H9 (cell line): ENCODE measurements around the gene CFAP100. TPM values are rescaled to one million over a fixed set of nuclear protein-coding genes. Genes with fewer than 3 reads are reported as not detected.
A peak's percentile ranks its signal among the peaks of the same experiment; 100 is the strongest.

ENCODE experiments used
- DNase-seq: peaks from one replicate; pipeline ENCODE4 v3.0.0-alpha.2; 2017
- H2AFZ ChIP-seq: one replicate; pipeline ENCODE4 v1.6.1; 2013; ENCODE audit warnings: mild to moderate bottlenecking, low read length, control low read depth, moderate library complexity
- H2AK5ac ChIP-seq: 2 replicates; pipeline ENCODE4 v1.6.1; 2013; ENCODE audit warnings: low read length, control low read depth, mixed read lengths; ENCODE audit not compliant: insufficient read length
- H2BK120ac ChIP-seq: one replicate; pipeline ENCODE4 v1.6.1; 2013; ENCODE audit warnings: low read depth, mild to moderate bottlenecking, low read length, control low read depth, inconsistent platforms; ENCODE audit not compliant: poor library complexity, severe bottlenecking
- H2BK12ac ChIP-seq: 2 replicates; pipeline ENCODE4 v1.6.1; 2013; ENCODE audit warnings: low read length, control low read depth, mixed read lengths, low read depth; ENCODE audit not compliant: insufficient read length
- H2BK15ac ChIP-seq: 2 replicates; pipeline ENCODE4 v1.6.1; 2013; ENCODE audit warnings: low read depth, low read length, control low read depth
- H2BK20ac ChIP-seq: one replicate; pipeline ENCODE4 v1.6.1; 2013; ENCODE audit warnings: low read depth, mild to moderate bottlenecking, low read length, control low read depth, inconsistent platforms; ENCODE audit not compliant: poor library complexity, severe bottlenecking
- H2BK5ac ChIP-seq: 2 replicates; pipeline ENCODE4 v1.6.1; 2013; ENCODE audit warnings: low read length, control low read depth, mixed read lengths; ENCODE audit not compliant: insufficient read length
- H3K14ac ChIP-seq: 2 replicates; pipeline ENCODE4 v1.6.1; 2013; ENCODE audit warnings: low read length, control low read depth; ENCODE audit not compliant: insufficient read depth
- H3K18ac ChIP-seq: 2 replicates; pipeline ENCODE4 v1.6.1; 2013; ENCODE audit warnings: low read depth, mild to moderate bottlenecking, mixed read lengths, low read length, control low read depth; ENCODE audit not compliant: insufficient read length
- H3K23ac ChIP-seq: 2 replicates; pipeline ENCODE4 v1.6.1; 2013; ENCODE audit warnings: low read length, control low read depth, mixed read lengths, low read depth; ENCODE audit not compliant: insufficient read length
- H3K23me2 ChIP-seq: 2 replicates; pipeline ENCODE4 v1.6.1; 2013; ENCODE audit warnings: low read depth, mild to moderate bottlenecking, mixed read lengths, low read length, control low read depth; ENCODE audit not compliant: insufficient read length, poor library complexity, severe bottlenecking
- H3K27ac ChIP-seq: 2 replicates; pipeline ENCODE4 v1.5.1; 2013; ENCODE audit warnings: low read length, control low read depth, mixed read lengths, low read depth; ENCODE audit not compliant: insufficient read length
- H3K27me3 ChIP-seq: 2 replicates; pipeline ENCODE4 v1.6.1; 2013; ENCODE audit warnings: low read length, control low read depth, inconsistent platforms; ENCODE audit not compliant: insufficient read depth
- H3K4ac ChIP-seq: 2 replicates; pipeline ENCODE4 v1.6.1; 2013; ENCODE audit warnings: low read depth, mild to moderate bottlenecking, control low read depth, inconsistent platforms, low read length, moderate library complexity
- H3K4me1 ChIP-seq: 2 replicates; pipeline ENCODE4 v1.6.1; 2013; ENCODE audit warnings: low read length, control low read depth, inconsistent platforms; ENCODE audit not compliant: insufficient read depth
- H3K4me2 ChIP-seq: 2 replicates; pipeline ENCODE4 v1.6.1; 2013; ENCODE audit warnings: low read length, control low read depth, mixed read lengths; ENCODE audit not compliant: insufficient read length, insufficient read depth
- H3K56ac ChIP-seq: 2 replicates; pipeline ENCODE4 v1.6.1; 2013; ENCODE audit warnings: low read depth, mild to moderate bottlenecking, mixed read lengths, low read length, control low read depth; ENCODE audit not compliant: insufficient read length
- H3K79me1 ChIP-seq: 2 replicates; pipeline ENCODE4 v1.6.1; 2013; ENCODE audit warnings: low read depth, mild to moderate bottlenecking, moderate library complexity, low read length, control low read depth, inconsistent platforms; ENCODE audit not compliant: insufficient read depth, poor library complexity, severe bottlenecking
- H3K79me2 ChIP-seq: 2 replicates; pipeline ENCODE4 v1.6.1; 2013; ENCODE audit warnings: low read length, control low read depth, inconsistent platforms; ENCODE audit not compliant: insufficient read depth
- H3K9ac ChIP-seq: 2 replicates; pipeline ENCODE4 v1.6.1; 2013; ENCODE audit warnings: low read length, control low read depth, mixed read lengths; ENCODE audit not compliant: insufficient read length; ENCODE audit errors: extremely low read depth
- H3K9me3 ChIP-seq: one replicate; pipeline ENCODE4 v1.6.1; 2013; ENCODE audit warnings: low read depth, low read length, inconsistent platforms; ENCODE audit not compliant: control insufficient read depth
- H3T11ph ChIP-seq: one replicate; pipeline ENCODE4 v1.6.1; 2013; ENCODE audit warnings: mild to moderate bottlenecking, low read length, control low read depth, inconsistent platforms
- H4K20me1 ChIP-seq: one replicate; pipeline ENCODE4 v1.6.1; 2013; ENCODE audit not compliant: control insufficient read depth, insufficient read length, insufficient read depth
- H4K5ac ChIP-seq: 2 replicates; pipeline ENCODE4 v1.6.1; 2013; ENCODE audit warnings: low read depth, mild to moderate bottlenecking, mixed read lengths, low read length, control low read depth; ENCODE audit not compliant: insufficient read length
- H4K8ac ChIP-seq: replicated peaks from 2 replicates; pipeline ENCODE4 v1.6.1; 2013; ENCODE audit warnings: low read length, control low read depth, mixed read lengths, low read depth; ENCODE audit not compliant: insufficient read length
- H4K91ac ChIP-seq: 2 replicates; pipeline ENCODE4 v1.6.1; 2013; ENCODE audit warnings: low read depth, mild to moderate bottlenecking, moderate library complexity, mixed read lengths, low read length, control low read depth; ENCODE audit not compliant: insufficient read length
- H3K27ac Mint-ChIP-seq, 3 experiments: 2 replicates in 2 of 3; 3 replicates in 1 of 3; pipeline ENCODE4 v1.8.0; 2020 to 2021; ENCODE audit warnings: mixed read lengths in 3 of 3, mild to moderate bottlenecking in 1 of 3, moderate library complexity in 1 of 3
- H3K27me3 Mint-ChIP-seq: 2 replicates; pipeline ENCODE4 v1.8.0; 2021; ENCODE audit warnings: low read depth, mild to moderate bottlenecking, moderate library complexity, mixed read lengths
- H3K36me3 Mint-ChIP-seq, 3 experiments: 2 replicates in 2 of 3; 3 replicates in 1 of 3; pipeline ENCODE4 v1.8.0; 2020 to 2021; ENCODE audit warnings: low read depth in 3 of 3, mixed read lengths in 3 of 3; ENCODE audit not compliant: insufficient read depth in 1 of 3
- H3K4me1 Mint-ChIP-seq, 2 experiments: 2 replicates each; pipeline ENCODE4 v1.8.0; 2020; ENCODE audit warnings: mixed read lengths in 2 of 2
- H3K4me3 Mint-ChIP-seq, 2 experiments: 2 replicates in 1 of 2; 3 replicates in 1 of 2; pipeline ENCODE4 v1.8.0; 2020 to 2021; ENCODE audit warnings: mild to moderate bottlenecking in 2 of 2, mixed read lengths in 2 of 2, moderate library complexity in 1 of 2
- H3K9me3 Mint-ChIP-seq, 2 experiments: 2 replicates in 1 of 2; 3 replicates in 1 of 2; pipeline ENCODE4 v1.8.0; 2020; ENCODE audit warnings: mild to moderate bottlenecking in 2 of 2, mixed read lengths in 2 of 2, moderate library complexity in 1 of 2
- CTCF ChIP-seq: fragments of 200-600 bp; sonication (generic); conservative IDR thresholded peaks from 3 replicates; pipeline ENCODE4 v1.8.0; 2021; ENCODE audit warnings: antibody characterized with exemption, mild to moderate bottlenecking
- WGBS: extraction: QIAGEN DNeasy Blood & Tissue Kit; methylation state at CpG from one replicate; pipeline ENCODE4 v1.1.7; 2013; ENCODE audit warnings: missing lambda C conversion rate, low lambda C conversion rate, mixed read lengths; ENCODE audit not compliant: insufficient read length; ENCODE audit errors: extremely low coverage; 5-methylcytosine and 5-hydroxymethylcytosine counted together
- total RNA-seq: library from RNA; stranded (reverse); gene quantifications from 2 replicates; pipeline ENCODE4 v1.2.1, GENCODE V29; 2021

Gene CFAP100
- total RNA-seq, 1 experiment from 2014 or later: 0.44 TPM

- no peaks in the 10 kb centered on the region for H4K20me1 ChIP-seq
- no peaks in the 10 kb centered on the region for H3K23me2 ChIP-seq
- H4K8ac ChIP-seq: no peak overlapping the region
- H3K56ac ChIP-seq: no peak overlapping the region
- no peak overlapping the region for H3K23ac ChIP-seq
- H3K79me1 ChIP-seq: no peaks in the 10 kb centered on the region
- no peak overlapping the region for H3K4ac ChIP-seq
- no peak overlapping the region for H2AFZ ChIP-seq
- no peaks in the 10 kb centered on the region for H3K36me3 Mint-ChIP-seq
- no peak overlapping the region for H3K18ac ChIP-seq
- DNase-seq: no peak
- H3K14ac ChIP-seq: no peak overlapping the region
- no peak overlapping the region for H3K27ac Mint-ChIP-seq
- H4K5ac ChIP-seq: no peak overlapping the region
- H3K4me2 ChIP-seq: no peak overlapping the region
- H2BK5ac ChIP-seq: no peak overlapping the region
- no peak overlapping the region for H4K91ac ChIP-seq
- H3K79me2 ChIP-seq: no peaks in the 10 kb centered on the region
- no peak for TF ChIP-seq CTCF
- 0 out of 5 replicates have a peak overlapping the region, but pooled peaks of 1 of the 2 experiments have one; percentile 32 for H3K4me3 Mint-ChIP-seq
- peaks cover 29 to 36% of the 10 kb centered on the region in 2 experiments for H3K4me1 Mint-ChIP-seq
- H2BK15ac ChIP-seq: no peak overlapping the region
- H2BK120ac ChIP-seq: no peak overlapping the region
- no peak overlapping the region for H2BK12ac ChIP-seq
- peaks cover 8% of the 10 kb centered on the region; the same call in 1 of the 2 replicates for H3K4me1 ChIP-seq
- H2BK20ac ChIP-seq: no peak overlapping the region
- H3K9me3 ChIP-seq: no peaks in the 10 kb centered on the region
- H3K27me3 ChIP-seq: no peaks in the 10 kb centered on the region
- H3K9me3 Mint-ChIP-seq: no peaks in the 10 kb centered on the region; a peak in 2 of 5 replicates
- H3K9ac ChIP-seq: no peak overlapping the region
- no peak overlapping the region for H3T11ph ChIP-seq
- peaks cover 5% of the 10 kb centered on the region for H3K27me3 Mint-ChIP-seq
- no peak overlapping the region for H2AK5ac ChIP-seq
- WGBS: no CpG with 5 or more reads among the region's 14 CpGs
- no peak overlapping the region for H3K27ac ChIP-seq
These were observed 88.6 kb downstream of the CFAP100 start for GRCh38 chr3:126483321-126483761.
